Activated gamma-delta T cell treated with Interleukin-2 at 50 U/mL for 16 hours (primary cell): Measurements from ENCODE around the gene TMEM115.
A peak's percentile ranks its signal among the peaks of the same experiment; 100 is the strongest.

Experiments
- DNase-seq: peaks from one replicate; pipeline ENCODE4 v3.0.0-alpha.2; 2020

TMEM115 gene

GRCh38 chr3:50327943-50328691 lies 31.2 kb downstream of the TMEM115 start, which contains the start of gene TUSC2:
TUSC2 (minus strand) TSS chr3:50328223; CDS start chr3:50328099, 124 bp downstream.
- peak; percentile 93 for DNase-seq

GRCh38 chr3:50327129-50327528 lies 32.2 kb downstream of the TMEM115 start:
- no peak for DNase-seq

- DNase-seq = no peak
Observed at GRCh38 chr3:50326182-50326541, 33.2 kb downstream of the TMEM115 start.

- no peak for DNase-seq
Observed at GRCh38 chr3:50325497-50326181, 33.7 kb downstream of the TMEM115 start.

GRCh38 chr3:50325113-50325480 lies 34.2 kb downstream of the TMEM115 start:
- no peak for DNase-seq

- peak; percentile 61 for DNase-seq
Observed at GRCh38 chr3:50324351-50325112, 34.8 kb downstream of the TMEM115 start.

- no peak for DNase-seq
Observed at GRCh38 chr3:50323614-50324199, 35.6 kb downstream of the TMEM115 start.

GRCh38 chr3:50323092-50323600 lies 36.2 kb downstream of the TMEM115 start:
- no peak for DNase-seq

- no peak for DNase-seq
Observed at GRCh38 chr3:50322386-50323091, 36.8 kb downstream of the TMEM115 start, which contains the start of gene HYAL2. HYAL2 (minus strand) TSS chr3:50322745; CDS start chr3:50320489, 2,256 bp downstream.

- DNase-seq = no peak
Observed at GRCh38 chr3:50322115-50322385, 37.3 kb downstream of the TMEM115 start.

- DNase-seq = peak; percentile 74
Observed at GRCh38 chr3:50321336-50322114, 37.8 kb downstream of the TMEM115 start.

GRCh38 chr3:50320853-50321335 lies 38.4 kb downstream of the TMEM115 start:
- peak; percentile 44 for DNase-seq

- DNase-seq = no peak
Observed at GRCh38 chr3:50319894-50320625, 39.3 kb downstream of the TMEM115 start.

- DNase-seq = no peak
Observed at GRCh38 chr3:50319181-50319893, 40.0 kb downstream of the TMEM115 start.

- DNase-seq = no peak
Observed at GRCh38 chr3:50318615-50319014, 40.7 kb downstream of the TMEM115 start.

- no peak for DNase-seq
Observed at GRCh38 chr3:50318163-50318562, 41.2 kb downstream of the TMEM115 start.

- no peak for DNase-seq
Observed at GRCh38 chr3:50317300-50317699, 42.0 kb downstream of the TMEM115 start.

- DNase-seq = peak; percentile 78
Observed at GRCh38 chr3:50316657-50317242, 42.6 kb downstream of the TMEM115 start.

GRCh38 chr3:50314816-50315215 lies 44.5 kb downstream of the TMEM115 start:
- DNase-seq = no peak

GRCh38 chr3:50314342-50314741 lies 45.0 kb downstream of the TMEM115 start:
- DNase-seq = no peak
